CD4-positive, alpha-beta T cell (primary cell): Measurements from ENCODE around the gene ZNF229. TPM values are rescaled to one million over a fixed set of nuclear protein-coding genes. Genes with fewer than 3 reads are reported as not detected.

Experiments
- ATAC-seq: fragments of 200-7000 bp; cut with Tn5 transposase; one replicate; pipeline ENCODE4 v1.10.0; 2022; ENCODE audit warnings: mild to moderate bottlenecking; ENCODE audit not compliant: poor library complexity
- CTCF ChIA-PET: fragments of 350-600 bp; sonication (Branson Sonifier 250); formaldehyde crosslinking; loops from one replicate; lab custom pipeline; 2021; ENCODE audit warnings: antibody characterized with exemption, inconsistent platforms; lab: Charles Lee
- POLR2A ChIA-PET: fragments of 350-600 bp; sonication (Branson Sonifier 250); formaldehyde crosslinking; loops from one replicate; lab custom pipeline; 2021; ENCODE audit warnings: antibody characterized with exemption, inconsistent platforms; lab: Charles Lee
- DNase-seq, 14 experiments: peaks; one replicate each; pipeline ENCODE4 v3.0.0-alpha.2; 2013 to 2020; ENCODE audit warnings: mixed read lengths in 2 of 14
- H3K27ac ChIP-seq, 2 donors: one replicate each; pipeline versions ENCODE4 v1.5.1 to v1.7.0; 2013; ENCODE audit warnings: low read length in 2 of 2, low read depth in 1 of 2, mild to moderate bottlenecking in 1 of 2
- H3K27me3 ChIP-seq, 2 experiments: 1 replicate in 1 of 2; 2 replicates in 1 of 2; pipeline versions ENCODE4 v1.6.1 to v1.7.0; 2013; ENCODE audit warnings: low read length in 2 of 2, control low read depth in 1 of 2, mild to moderate bottlenecking in 1 of 2, moderate library complexity in 1 of 2; ENCODE audit not compliant: insufficient read depth in 2 of 2, control insufficient read depth in 1 of 2
- H3K36me3 ChIP-seq: one replicate; pipeline ENCODE4 v1.6.1; 2013; ENCODE audit warnings: low read length, control low read depth; ENCODE audit not compliant: insufficient read depth
- H3K4me1 ChIP-seq: one replicate; pipeline ENCODE4 v1.6.1; 2013; ENCODE audit warnings: low read length, control low read depth; ENCODE audit not compliant: insufficient read depth
- H3K4me3 ChIP-seq: one replicate; pipeline ENCODE4 v1.5.1; 2013; ENCODE audit warnings: mild to moderate bottlenecking, low read length, moderate library complexity
- H3K9me3 ChIP-seq, 2 experiments: 1 replicate in 1 of 2; 2 replicates in 1 of 2; pipeline versions ENCODE4 v1.6.1 to v1.7.0; 2013; ENCODE audit warnings: low read length in 2 of 2, mild to moderate bottlenecking in 2 of 2, control low read depth in 1 of 2, moderate library complexity in 1 of 2; ENCODE audit not compliant: control insufficient read depth in 1 of 2, insufficient read depth in 1 of 2
- H3K27ac Mint-ChIP-seq: one replicate; pipeline ENCODE4 v1.8.0; 2020; ENCODE audit warnings: mixed read lengths
- H3K27me3 Mint-ChIP-seq: one replicate; pipeline ENCODE4 v1.8.0; 2021; ENCODE audit warnings: mixed read lengths
- H3K36me3 Mint-ChIP-seq: one replicate; pipeline ENCODE4 v1.8.0; 2021; ENCODE audit warnings: low read depth, mixed read lengths
- H3K4me1 Mint-ChIP-seq: one replicate; pipeline ENCODE4 v1.8.0; 2021; ENCODE audit warnings: low read depth, mixed read lengths
- H3K4me3 Mint-ChIP-seq: one replicate; pipeline ENCODE4 v1.8.0; 2020; ENCODE audit warnings: mild to moderate bottlenecking, mixed read lengths
- H3K9me3 Mint-ChIP-seq: one replicate; pipeline ENCODE4 v1.8.0; 2020; ENCODE audit warnings: mixed read lengths
- intact Hi-C, 2 experiments: fragments of 100-400 bp; cut with DNase I in 1 of 2; cut with micrococcal nuclease in 1 of 2; formaldehyde crosslinking; loops; one replicate each; pipeline versions ENCODE4 v1.15.1 to v1.9.0; 2023 to 2025; cut with DNase I, micrococcal nuclease
- total RNA-seq, 174 experiments: library from RNA in 2 of 174; stranded (reverse) in 2 of 174; gene quantifications; one replicate each; pipeline ENCODE4 v1.2.3 and lab custom pipeline; 2021 to 2026
- TF ChIP-seq, protein P1 (sequence below): fragments of 200-600 bp; IDR thresholded peaks from one replicate; pipeline ENCODE4 v1.8.0; 2022; ENCODE audit warnings: antibody characterized with exemption, mild to moderate bottlenecking

ZNF229 gene
- total RNA-seq, 2 experiments from 2014 or later, result 0.08 to 0.19 TPM

DNA sequence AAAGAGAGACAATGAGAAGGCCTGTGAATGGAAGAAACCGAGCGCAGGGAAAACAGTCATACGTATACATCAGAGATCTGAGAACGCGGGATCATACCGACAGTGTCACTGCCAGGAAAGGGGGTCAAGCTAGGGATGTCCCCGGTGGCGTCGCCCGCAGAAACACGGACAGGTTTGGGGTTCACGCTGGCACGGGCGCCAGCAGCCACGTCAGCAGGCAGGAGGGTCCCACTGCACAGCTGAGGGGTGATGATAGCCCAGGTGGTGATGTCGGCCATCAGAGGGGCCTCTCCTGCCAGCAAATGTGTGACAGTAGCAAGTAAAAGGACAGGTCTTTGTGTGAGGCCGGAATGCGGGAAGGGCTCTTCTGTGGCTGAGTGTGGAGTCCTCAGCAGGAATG is 3.4 kb upstream of the ZNF229 start:
- peaks cover 13% of the 10 kb centered on the region for H3K4me1 Mint-ChIP-seq
- ChIA-PET CTCF (no interaction called here), POLR2A (no interaction called here)
- peaks cover 0 to 4% of the 10 kb centered on the region in 2 experiments for H3K27me3 ChIP-seq
- no peak for DNase-seq
- H3K4me3 Mint-ChIP-seq, result no peak overlapping the region
- H3K36me3 Mint-ChIP-seq, result peaks cover 81% of the 10 kb centered on the region
- intact Hi-C loops, result no loop called here
- H3K9me3 ChIP-seq, result peaks cover 59 to 76% of the 10 kb centered on the region in 2 experiments
- no peak overlapping the region for H3K4me3 ChIP-seq
- no peaks in the 10 kb centered on the region for H3K36me3 ChIP-seq
- peaks cover 16% of the 10 kb centered on the region for H3K27me3 Mint-ChIP-seq
- ATAC-seq, result no peak
- peaks cover 9% of the 10 kb centered on the region for H3K4me1 ChIP-seq
- no peak overlapping the region for H3K27ac ChIP-seq
- peaks cover 46% of the 10 kb centered on the region for H3K9me3 Mint-ChIP-seq
- TF ChIP-seq, protein P1, sequence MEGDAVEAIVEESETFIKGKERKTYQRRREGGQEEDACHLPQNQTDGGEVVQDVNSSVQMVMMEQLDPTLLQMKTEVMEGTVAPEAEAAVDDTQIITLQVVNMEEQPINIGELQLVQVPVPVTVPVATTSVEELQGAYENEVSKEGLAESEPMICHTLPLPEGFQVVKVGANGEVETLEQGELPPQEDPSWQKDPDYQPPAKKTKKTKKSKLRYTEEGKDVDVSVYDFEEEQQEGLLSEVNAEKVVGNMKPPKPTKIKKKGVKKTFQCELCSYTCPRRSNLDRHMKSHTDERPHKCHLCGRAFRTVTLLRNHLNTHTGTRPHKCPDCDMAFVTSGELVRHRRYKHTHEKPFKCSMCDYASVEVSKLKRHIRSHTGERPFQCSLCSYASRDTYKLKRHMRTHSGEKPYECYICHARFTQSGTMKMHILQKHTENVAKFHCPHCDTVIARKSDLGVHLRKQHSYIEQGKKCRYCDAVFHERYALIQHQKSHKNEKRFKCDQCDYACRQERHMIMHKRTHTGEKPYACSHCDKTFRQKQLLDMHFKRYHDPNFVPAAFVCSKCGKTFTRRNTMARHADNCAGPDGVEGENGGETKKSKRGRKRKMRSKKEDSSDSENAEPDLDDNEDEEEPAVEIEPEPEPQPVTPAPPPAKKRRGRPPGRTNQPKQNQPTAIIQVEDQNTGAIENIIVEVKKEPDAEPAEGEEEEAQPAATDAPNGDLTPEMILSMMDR, result no peak
- H3K27ac Mint-ChIP-seq, result no peak overlapping the region

DNA sequence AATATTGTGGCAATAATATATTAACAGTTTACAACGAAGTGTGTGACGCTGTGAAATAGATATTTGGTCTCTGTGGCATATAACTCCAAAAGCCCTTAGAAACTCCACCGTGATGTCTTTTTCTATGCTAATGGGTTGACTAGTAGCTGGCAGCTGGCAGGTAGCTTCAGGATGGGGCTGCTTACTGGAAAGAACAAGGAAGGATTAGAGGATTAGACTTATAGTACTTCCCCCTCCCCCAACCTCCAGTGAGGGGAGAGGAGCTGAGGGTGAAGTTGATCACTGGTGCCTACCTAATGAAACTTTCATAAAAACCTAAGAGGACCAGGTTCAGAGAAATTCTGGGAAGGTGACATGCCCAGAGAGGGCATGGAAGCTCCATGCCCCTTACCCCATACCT is 9.8 kb downstream of the ZNF229 start:
- Mint-ChIP-seq H3K27me3 (no peaks in the 10 kb centered on the region), H3K27ac (no peak overlapping the region), H3K4me3 (no peak overlapping the region), H3K4me1 (no peaks in the 10 kb centered on the region), H3K36me3 (peaks cover 81% of the 10 kb centered on the region), H3K9me3 (peaks cover 23% of the 10 kb centered on the region)
- Histone ChIP-seq H3K9me3 (peaks cover 24 to 74% of the 10 kb centered on the region in 2 experiments), H3K4me3 (no peak overlapping the region), H3K4me1 (no peaks in the 10 kb centered on the region), H3K27me3 (no peaks in the 10 kb centered on the region), H3K36me3 (no peaks in the 10 kb centered on the region), H3K27ac (no peak overlapping the region)
- intact Hi-C loops, result no loop called here
- DNase-seq (no peak), ATAC-seq (no peak)
- CTCF ChIA-PET, result no interaction called here
- POLR2A ChIA-PET, result no interaction called here
- TF ChIP-seq, protein P1, result no peak

DNA sequence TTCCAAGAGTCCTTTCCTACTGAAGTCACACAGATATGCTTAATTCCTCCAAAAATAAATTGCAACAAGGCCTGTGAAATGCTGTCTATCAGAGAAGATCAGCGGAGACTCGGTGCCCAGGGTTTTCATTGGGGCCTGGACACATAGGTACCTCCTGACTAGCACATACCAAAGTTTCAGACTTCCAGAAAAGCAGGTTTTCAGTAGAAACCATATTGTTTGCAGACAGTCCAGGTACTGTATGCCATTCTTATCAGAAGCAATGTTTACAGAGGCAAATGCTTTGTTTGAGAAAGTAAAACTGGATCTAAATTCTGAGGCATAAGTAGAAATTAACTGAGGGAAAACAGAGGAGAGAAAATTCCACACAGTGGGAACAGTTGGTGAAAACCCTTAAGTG is 12.8 kb downstream of the ZNF229 start:
- peaks cover 82% of the 10 kb centered on the region for H3K36me3 Mint-ChIP-seq
- Histone ChIP-seq H3K27me3 (no peaks in the 10 kb centered on the region), H3K4me3 (no peak overlapping the region), H3K4me1 (no peaks in the 10 kb centered on the region), H3K9me3 (peaks cover 20 to 75% of the 10 kb centered on the region in 2 experiments), H3K36me3 (no peaks in the 10 kb centered on the region), H3K27ac (no peak overlapping the region)
- H3K4me3 Mint-ChIP-seq, result no peak overlapping the region
- no peak overlapping the region for H3K27ac Mint-ChIP-seq
- POLR2A ChIA-PET, result no interaction called here
- CTCF ChIA-PET, result no interaction called here
- no peak for ATAC-seq
- H3K27me3 Mint-ChIP-seq, result no peaks in the 10 kb centered on the region
- intact Hi-C loops, result no loop called here
- TF ChIP-seq, protein P1, result no peak
- no peak for DNase-seq
- H3K9me3 Mint-ChIP-seq, result peaks cover 27% of the 10 kb centered on the region
- H3K4me1 Mint-ChIP-seq, result no peaks in the 10 kb centered on the region
